Lower leg skin (tissue), 4 donors: ENCODE measurements around the gene OMP. TPM values are rescaled to one million over a fixed set of nuclear protein-coding genes. Genes with fewer than 3 reads are reported as not detected.

Experiments used
- DNase-seq, 2 donors: peaks; one replicate each; pipeline ENCODE4 v3.0.0-alpha.2; 2019; ENCODE audit warnings: low spot score in 2 of 2
- H3K4me3 ChIP-seq: fragments of 200-600 bp; sonication (generic); 2 replicates; pipeline ENCODE4 v1.5.1; 2017; ENCODE audit warnings: mild to moderate bottlenecking, low read depth; ENCODE audit not compliant: poor library complexity, severe bottlenecking
- CTCF ChIP-seq, 3 donors: fragments of 450-650 bp; IDR thresholded peaks; one replicate each; pipeline ENCODE4 v1.5.1; 2016; ENCODE audit warnings: antibody characterized with exemption in 3 of 3, mild to moderate bottlenecking in 3 of 3, moderate library complexity in 2 of 3
- POLR2A ChIP-seq, 2 donors: fragments of 450-650 bp; IDR thresholded peaks; one replicate each; pipeline ENCODE4 v1.6.1; 2016 to 2017; ENCODE audit warnings: antibody characterized with exemption in 2 of 2, mild to moderate bottlenecking in 1 of 2, moderate library complexity in 1 of 2
- WGBS, 2 donors: methylation state at CpG; one replicate each; pipeline ENCODE4 v1.1.5; 2018; 5-methylcytosine and 5-hydroxymethylcytosine counted together
- intact Hi-C: fragments of 100-400 bp; cut with DNase I; formaldehyde crosslinking; loops from one replicate; pipeline ENCODE4 v1.15.0; 2023; ENCODE audit warnings: low total_unique reads
- total RNA-seq, 4 donors: library from RNA; depleted of rRNA; stranded (reverse); fragments of >200 nt; gene quantifications; one replicate each; pipeline ENCODE4 v1.1.0, GENCODE V29; 2016

The OMP gene
- total RNA-seq, 4 donors from 2014 or later: not detected

- TF ChIP-seq POLR2A (IDR thresholded peaks at IDR 0.05) (no peak), CTCF (IDR thresholded peaks at IDR 0.05) (no peak)
- intact Hi-C loops: no loop called here
- H3K4me3 ChIP-seq: no peak overlapping the region
- 83 to 85% methylated on average over 19 to 20 of the region's 20 CpGs for WGBS, 2 donors
- DNase-seq: no peak
Measured at GRCh38 chr11:77112641-77113381, 10.2 kb downstream of the OMP start.

- WGBS, 2 donors: 72 to 73% methylated on average over 8 of the region's 8 CpGs
- DNase-seq: no peak
- TF ChIP-seq CTCF (IDR thresholded peaks at IDR 0.05) (no peak), POLR2A (IDR thresholded peaks at IDR 0.05) (no peak)
- intact Hi-C loops: no loop called here
- H3K4me3 ChIP-seq: no peak overlapping the region
Measured at GRCh38 chr11:77113382-77114088, 10.9 kb downstream of the OMP start.

- DNase-seq: no peak
- no peak for TF ChIP-seq POLR2A (IDR thresholded peaks at IDR 0.05)
- TF ChIP-seq CTCF (IDR thresholded peaks at IDR 0.05): no peak
- intact Hi-C loops: no loop called here
- WGBS, 2 donors: 93 to 95% methylated on average over 12 to 13 of the region's 13 CpGs
- no peak overlapping the region for H3K4me3 ChIP-seq
Measured at GRCh38 chr11:77114089-77114463, 11.4 kb downstream of the OMP start.

GRCh38 chr11:77115181-77115611 lies 12.6 kb downstream of the OMP start:
- intact Hi-C loops: no loop called here
- no peak for TF ChIP-seq POLR2A (IDR thresholded peaks at IDR 0.05)
- TF ChIP-seq CTCF (IDR thresholded peaks at IDR 0.05): no peak
- 97% methylated on average over 16 of the region's 16 CpGs for WGBS, 2 donors

GRCh38 chr11:77115956-77116355 lies 13.3 kb downstream of the OMP start:
- no peak for TF ChIP-seq POLR2A (IDR thresholded peaks at IDR 0.05)
- no peak for TF ChIP-seq CTCF (IDR thresholded peaks at IDR 0.05)
- 88 to 93% methylated on average over 15 of the region's 15 CpGs for WGBS, 2 donors
- intact Hi-C loops: no loop called here
- no peak overlapping the region for H3K4me3 ChIP-seq
- no peak for DNase-seq

More at GRCh38 chr11:77115181-77115611, 12.6 kb downstream of the OMP start:
- H3K4me3 ChIP-seq: no peak overlapping the region
- no peak for DNase-seq
